CD8-positive, alpha-beta memory T cell (primary cell): Measurements from ENCODE around the gene WDR46. TPM values are rescaled to one million over a fixed set of nuclear protein-coding genes. Genes with fewer than 3 reads are reported as not detected.

Source experiments
- CTCF ChIA-PET: fragments of 350-600 bp; sonication (Branson Sonifier 250); formaldehyde crosslinking; loops from one replicate; lab custom pipeline; 2021; ENCODE audit warnings: antibody characterized with exemption; lab: Charles Lee
- POLR2A ChIA-PET: fragments of 350-600 bp; sonication (Branson Sonifier 250); formaldehyde crosslinking; loops from one replicate; lab custom pipeline; 2021; ENCODE audit warnings: antibody characterized with exemption; lab: Charles Lee
- DNase-seq, 5 donors: peaks; one replicate each; pipeline versions ENCODE4 v3.0.0 to v3.0.0-alpha.2; 2020 to 2022; ENCODE audit warnings: mixed read lengths in 1 of 5
- H3K27ac ChIP-seq: one replicate; pipeline ENCODE4 v1.7.0; 2013; ENCODE audit warnings: low read depth, mild to moderate bottlenecking, low read length, moderate library complexity
- H3K27me3 ChIP-seq: 2 replicates; pipeline ENCODE4 v1.7.0; 2013; ENCODE audit warnings: low read length, mild to moderate bottlenecking; ENCODE audit not compliant: insufficient read depth, poor library complexity, severe bottlenecking
- H3K36me3 ChIP-seq: 2 replicates; pipeline ENCODE4 v1.7.0; 2013; ENCODE audit warnings: mild to moderate bottlenecking, low read length, moderate library complexity; ENCODE audit not compliant: insufficient read depth
- H3K4me1 ChIP-seq: 2 replicates; pipeline ENCODE4 v1.7.0; 2013; ENCODE audit warnings: mild to moderate bottlenecking, low read length, moderate library complexity; ENCODE audit not compliant: insufficient read depth
- H3K4me3 ChIP-seq: 2 replicates; pipeline ENCODE4 v1.7.0; 2013; ENCODE audit warnings: mild to moderate bottlenecking, low read length
- H3K9me3 ChIP-seq: 2 replicates; pipeline ENCODE4 v1.7.0; 2013; ENCODE audit warnings: mild to moderate bottlenecking, low read length
- H3K27ac Mint-ChIP-seq, 8 donors: one replicate each; pipeline ENCODE4 v1.8.0; 2020 to 2021; ENCODE audit warnings: mixed read lengths in 8 of 8, mild to moderate bottlenecking in 6 of 8, inconsistent platforms in 3 of 8, moderate library complexity in 3 of 8
- H3K27me3 Mint-ChIP-seq, 2 donors: one replicate each; pipeline ENCODE4 v1.8.0; 2020 to 2021; ENCODE audit warnings: mixed read lengths in 2 of 2, mild to moderate bottlenecking in 1 of 2, moderate library complexity in 1 of 2
- H3K36me3 Mint-ChIP-seq, 3 donors: one replicate each; pipeline ENCODE4 v1.8.0; 2020 to 2021; ENCODE audit warnings: mixed read lengths in 3 of 3, inconsistent platforms in 1 of 3, mild to moderate bottlenecking in 1 of 3
- H3K4me1 Mint-ChIP-seq, 3 donors: one replicate each; pipeline ENCODE4 v1.8.0; 2020 to 2021; ENCODE audit warnings: mixed read lengths in 3 of 3, inconsistent platforms in 1 of 3, mild to moderate bottlenecking in 1 of 3
- H3K4me3 Mint-ChIP-seq, 7 donors: one replicate each; pipeline ENCODE4 v1.8.0; 2020 to 2021; ENCODE audit warnings: mixed read lengths in 7 of 7, mild to moderate bottlenecking in 6 of 7, moderate library complexity in 4 of 7, inconsistent platforms in 2 of 7
- H3K9me3 Mint-ChIP-seq, 5 donors: one replicate each; pipeline ENCODE4 v1.8.0; 2020 to 2022; ENCODE audit warnings: mixed read lengths in 5 of 5, mild to moderate bottlenecking in 3 of 5, moderate library complexity in 2 of 5, inconsistent platforms in 1 of 5
- polyA plus RNA-seq: library from polyadenylated mRNA; unstranded; fragments of 300-500 nt; fragmentation: Illumina TruSeq; gene quantifications from one replicate; pipeline ENCODE4 v1.2.3, GENCODE V29; 2021
- total RNA-seq, 2 experiments: library from RNA; stranded (reverse); gene quantifications; one replicate each; pipeline ENCODE4 v1.2.3, GENCODE V29; 2021

Gene WDR46, protein sequence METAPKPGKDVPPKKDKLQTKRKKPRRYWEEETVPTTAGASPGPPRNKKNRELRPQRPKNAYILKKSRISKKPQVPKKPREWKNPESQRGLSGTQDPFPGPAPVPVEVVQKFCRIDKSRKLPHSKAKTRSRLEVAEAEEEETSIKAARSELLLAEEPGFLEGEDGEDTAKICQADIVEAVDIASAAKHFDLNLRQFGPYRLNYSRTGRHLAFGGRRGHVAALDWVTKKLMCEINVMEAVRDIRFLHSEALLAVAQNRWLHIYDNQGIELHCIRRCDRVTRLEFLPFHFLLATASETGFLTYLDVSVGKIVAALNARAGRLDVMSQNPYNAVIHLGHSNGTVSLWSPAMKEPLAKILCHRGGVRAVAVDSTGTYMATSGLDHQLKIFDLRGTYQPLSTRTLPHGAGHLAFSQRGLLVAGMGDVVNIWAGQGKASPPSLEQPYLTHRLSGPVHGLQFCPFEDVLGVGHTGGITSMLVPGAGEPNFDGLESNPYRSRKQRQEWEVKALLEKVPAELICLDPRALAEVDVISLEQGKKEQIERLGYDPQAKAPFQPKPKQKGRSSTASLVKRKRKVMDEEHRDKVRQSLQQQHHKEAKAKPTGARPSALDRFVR
- total RNA-seq: 100 to 1,000 TPM; 112 to 117 TPM
- 76.0 TPM for polyA plus RNA-seq

DNA sequence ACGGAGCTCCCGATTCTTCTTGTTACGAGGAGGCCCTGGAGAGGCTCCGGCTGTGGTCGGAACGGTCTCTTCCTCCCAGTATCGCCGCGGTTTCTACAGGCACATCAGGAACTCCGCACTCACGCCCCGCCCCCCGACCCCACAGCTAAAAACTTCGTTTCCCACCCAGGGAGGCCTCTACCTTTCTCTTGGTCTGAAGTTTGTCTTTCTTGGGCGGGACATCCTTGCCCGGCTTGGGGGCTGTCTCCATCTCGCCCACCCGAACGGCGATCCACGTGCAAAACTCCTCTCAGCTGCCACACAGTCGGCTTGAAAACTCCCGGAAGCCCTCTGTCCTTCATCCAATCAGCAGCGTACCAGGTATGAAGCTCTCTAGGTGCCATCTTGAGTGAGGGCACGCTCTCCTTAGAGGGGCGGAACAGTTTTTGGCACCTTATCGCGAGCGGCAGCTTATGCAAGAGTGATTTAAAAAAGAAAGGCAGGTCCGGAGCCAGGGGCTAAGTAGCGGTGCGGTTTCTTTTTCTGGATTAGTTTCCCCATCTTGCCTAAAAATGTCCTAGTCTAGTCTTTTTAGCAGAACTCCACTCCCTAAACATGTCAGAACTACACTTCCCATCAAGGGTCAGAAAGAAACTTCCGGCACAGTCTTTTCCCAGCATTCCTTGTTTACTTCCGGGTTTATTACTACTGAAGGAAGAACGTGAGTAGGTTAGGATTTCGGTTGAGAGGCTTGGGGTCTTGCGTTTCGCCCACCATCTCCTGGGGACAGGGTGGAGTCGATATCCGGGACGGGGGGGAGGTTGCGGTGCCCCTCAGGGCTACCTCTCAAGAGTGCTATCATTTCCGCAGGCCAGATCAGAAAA, at the start of gene WDR46, which contains the start of gene PFDN6:
TSS of gene WDR46 (minus strand) at position 319 of the 863 bp plus-strand sequence. CDS start at position 250, 69 bp downstream.
TSS of gene PFDN6 (plus strand) at position 681 of the 863 bp plus-strand sequence. CDS start 256 bp downstream, outside the sequence.
- peak; percentile 65 to 89 (median 84) for DNase-seq
- Mint-ChIP-seq H3K36me3 (peaks cover 6 to 75% (median 18%) of the 10 kb centered on the region in 3 donors), H3K27ac (peak within 1 kb of the TSS; percentile 79 to 99 (median 96)), H3K4me3 (peak within 1 kb of the TSS; percentile 89 to 99 (median 97)), H3K4me1 (peaks cover 37 to 52% (median 49%) of the 10 kb centered on the region in 3 donors), H3K27me3 (no peaks in the 10 kb centered on the region), H3K9me3 (no peaks in the 10 kb centered on the region)
- peaks cover 42% of the 10 kb centered on the region for H3K36me3 ChIP-seq
- peak within 1 kb of the TSS; percentile 99 for H3K4me3 ChIP-seq
- CTCF ChIA-PET: interaction anchor here (1.0 to 5.3 kb wide), 7 partner anchors 10 to 56 kb away, joined by 4 to 38 read pairs (median 10); partner anchors contain the start of genes B3GALT4, RPS18 and VPS52
- POLR2A ChIA-PET: interaction anchor here (0.6 to 3.6 kb wide), 11 partner anchors 8 to 317 kb away, joined by 3 to 43 read pairs (median 4); partner anchors contain the start of genes B3GALT4, RGL2, RPS18 and VPS52
- no peaks in the 10 kb centered on the region for H3K9me3 ChIP-seq
- no peaks in the 10 kb centered on the region for H3K27me3 ChIP-seq
- H3K4me1 ChIP-seq: peaks cover 24% of the 10 kb centered on the region
- H3K27ac ChIP-seq: peak within 1 kb of the TSS; percentile 83

DNA sequence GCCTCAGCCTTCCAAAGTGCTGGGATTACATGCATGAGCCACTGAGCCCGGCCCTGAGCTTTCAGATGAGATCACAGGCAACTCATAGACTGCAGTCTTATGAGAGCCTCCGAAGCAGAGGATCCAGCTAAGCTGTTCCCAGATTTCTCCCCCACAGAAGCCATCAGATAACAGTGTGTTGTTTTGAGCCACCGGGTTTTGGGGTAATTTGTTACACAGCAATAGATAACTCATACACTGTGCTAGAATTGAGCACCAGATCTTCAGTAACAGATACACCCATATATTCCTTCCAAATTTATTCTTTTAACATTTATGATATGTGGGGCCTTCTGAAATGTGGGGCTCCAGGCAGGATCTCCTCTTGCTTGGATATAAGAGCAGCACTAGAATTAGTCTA, 47.5 kb upstream of the WDR46 start:
- DNase-seq: no peak
- Mint-ChIP-seq H3K27ac (no peak overlapping the region), H3K4me1 (peaks cover 5 to 14% (median 8%) of the 10 kb centered on the region in 3 donors), H3K27me3 (no peaks in the 10 kb centered on the region), H3K9me3 (no peaks in the 10 kb centered on the region), H3K36me3 (no peaks in the 10 kb centered on the region), H3K4me3 (no peak overlapping the region)
- Histone ChIP-seq H3K36me3 (no peaks in the 10 kb centered on the region), H3K27me3 (no peaks in the 10 kb centered on the region), H3K4me3 (no peak overlapping the region), H3K9me3 (no peaks in the 10 kb centered on the region), H3K27ac (no peak overlapping the region), H3K4me1 (no peaks in the 10 kb centered on the region)
- ChIA-PET POLR2A (interaction anchor here (0.6 kb wide), 1 partner anchor 38 kb away, joined by 5 read pairs; no protein-coding TSS in a partner anchor), CTCF (interaction anchor here (1.3 to 3.2 kb wide), 2 partner anchors 8 to 36 kb away, joined by 3 to 9 read pairs; no protein-coding TSS in a partner anchor)

DNA sequence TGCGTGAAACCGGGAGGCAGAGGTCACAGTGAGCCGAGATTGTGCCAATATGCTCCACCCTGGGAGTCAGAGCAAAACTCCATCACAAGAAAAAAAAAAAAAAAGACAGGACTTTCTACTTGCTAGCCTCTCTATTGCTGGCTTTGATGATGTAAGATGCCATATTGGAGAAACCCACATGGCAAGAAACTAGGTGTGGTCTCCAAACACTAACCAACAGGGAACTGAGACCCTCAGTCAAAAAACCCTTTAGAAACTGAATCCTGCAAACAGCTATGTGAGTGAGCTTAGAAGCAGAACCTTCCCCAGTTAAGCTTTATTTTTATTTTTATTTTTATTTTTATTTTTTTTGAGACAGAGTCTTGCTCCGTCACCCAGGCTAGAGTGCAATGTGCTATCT, 46.9 kb upstream of the WDR46 start:
- Histone ChIP-seq H3K9me3 (no peaks in the 10 kb centered on the region), H3K4me3 (no peak overlapping the region), H3K27me3 (no peaks in the 10 kb centered on the region), H3K36me3 (no peaks in the 10 kb centered on the region), H3K4me1 (no peaks in the 10 kb centered on the region), H3K27ac (no peak overlapping the region)
- ChIA-PET CTCF (interaction anchor here (1.3 to 3.2 kb wide), 2 partner anchors 9 to 35 kb away, joined by 3 to 9 read pairs; no protein-coding TSS in a partner anchor), POLR2A (interaction anchor here (0.6 kb wide), 1 partner anchor 38 kb away, joined by 5 read pairs; no protein-coding TSS in a partner anchor)
- no peaks in the 10 kb centered on the region for H3K36me3 Mint-ChIP-seq
- peaks cover 5 to 14% (median 8%) of the 10 kb centered on the region in 3 donors for H3K4me1 Mint-ChIP-seq
- H3K4me3 Mint-ChIP-seq: no peak overlapping the region
- DNase-seq: no peak
- H3K27me3 Mint-ChIP-seq: no peaks in the 10 kb centered on the region
- H3K9me3 Mint-ChIP-seq: no peaks in the 10 kb centered on the region
- H3K27ac Mint-ChIP-seq: no peak overlapping the region

DNA sequence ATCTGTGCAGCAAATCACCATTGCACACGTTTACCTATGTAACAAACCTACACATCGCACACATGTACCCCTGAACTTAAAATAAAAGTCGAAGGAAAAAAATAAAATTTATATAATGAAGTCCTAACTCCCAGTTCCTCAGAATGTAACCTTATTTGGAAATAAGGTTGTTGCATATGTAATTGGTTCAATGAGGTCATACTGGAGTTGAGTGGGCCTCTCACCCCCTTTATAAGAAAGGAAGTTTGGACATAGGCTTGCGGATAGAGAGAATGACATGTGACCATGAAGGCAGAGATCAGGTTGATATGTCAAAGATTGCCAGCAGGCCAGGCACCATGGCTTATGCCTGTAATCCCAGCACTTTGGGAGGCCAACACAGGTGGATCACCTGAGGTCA, 44.6 kb upstream of the WDR46 start:
- H3K27ac ChIP-seq: no peak overlapping the region

DNA sequence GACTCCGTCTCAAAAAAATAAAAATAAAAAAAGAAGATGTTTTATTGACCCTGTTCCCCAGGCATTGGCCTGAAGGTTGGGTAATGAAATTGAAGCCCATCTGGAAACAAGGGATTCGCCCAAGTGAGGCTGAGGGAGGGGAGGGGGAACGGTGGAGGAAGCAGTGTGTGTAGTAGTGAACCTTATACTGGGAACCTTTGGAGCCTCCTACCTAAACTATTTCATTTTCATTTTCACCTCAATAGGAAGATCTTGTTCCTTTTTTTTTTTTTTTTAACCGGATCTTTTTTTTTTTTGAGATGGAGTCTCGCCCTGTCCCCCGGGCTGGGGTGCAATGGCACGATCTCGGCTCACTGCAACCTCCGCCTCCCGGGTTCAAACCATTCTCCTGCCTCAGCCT, 41.7 kb upstream of the WDR46 start:
- H3K27me3 Mint-ChIP-seq: peaks cover 0 to 3% of the 10 kb centered on the region in 2 donors
- ChIA-PET CTCF (no interaction called here), POLR2A (no interaction called here)
- peaks cover 4 to 7% (median 5%) of the 10 kb centered on the region in 3 donors for H3K4me1 Mint-ChIP-seq
- DNase-seq: no peak
- Histone ChIP-seq H3K4me3 (no peak overlapping the region), H3K36me3 (no peaks in the 10 kb centered on the region), H3K27ac (no peak overlapping the region), H3K4me1 (no peaks in the 10 kb centered on the region), H3K9me3 (no peaks in the 10 kb centered on the region), H3K27me3 (no peaks in the 10 kb centered on the region)
- no peak overlapping the region for H3K27ac Mint-ChIP-seq
- H3K9me3 Mint-ChIP-seq: no peaks in the 10 kb centered on the region
- H3K36me3 Mint-ChIP-seq: no peaks in the 10 kb centered on the region
- no peak overlapping the region for H3K4me3 Mint-ChIP-seq

More for the DNA sequence above, 44.6 kb upstream of the WDR46 start:
- Histone ChIP-seq H3K27me3 (no peaks in the 10 kb centered on the region), H3K4me1 (no peaks in the 10 kb centered on the region), H3K9me3 (no peaks in the 10 kb centered on the region), H3K4me3 (no peak overlapping the region), H3K36me3 (no peaks in the 10 kb centered on the region)
- Mint-ChIP-seq H3K36me3 (no peaks in the 10 kb centered on the region), H3K27ac (no peak overlapping the region), H3K4me3 (no peak overlapping the region), H3K27me3 (peaks cover 0 to 3% of the 10 kb centered on the region in 2 donors), H3K4me1 (peaks cover 3 to 7% (median 4%) of the 10 kb centered on the region in 3 donors), H3K9me3 (no peaks in the 10 kb centered on the region)
- no peak for DNase-seq
- CTCF ChIA-PET: no interaction called here
- POLR2A ChIA-PET: no interaction called here

DNA sequence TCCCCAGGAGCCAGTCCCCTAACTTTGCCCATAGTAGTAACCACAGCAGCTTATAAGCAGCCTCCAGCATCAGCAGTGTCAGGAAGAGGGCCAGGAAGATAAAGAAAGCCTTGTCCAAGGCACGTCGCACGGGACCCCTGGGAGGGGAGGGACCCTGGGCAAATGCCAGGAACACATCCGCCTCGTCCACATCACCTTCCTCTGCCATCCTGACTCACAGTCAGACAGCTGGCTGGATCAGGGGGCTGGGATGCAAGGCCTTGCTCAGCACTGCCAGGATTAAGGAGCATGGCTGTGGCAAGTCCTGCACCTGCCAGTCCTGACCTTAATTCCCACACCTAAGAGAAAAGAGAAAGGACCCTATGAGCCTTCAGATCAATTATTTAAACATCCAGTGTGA, 40.0 kb upstream of the WDR46 start:
- no peak overlapping the region for H3K4me3 ChIP-seq
- CTCF ChIA-PET: interaction anchor here (0.9 kb wide), 1 partner anchor 17 kb away, joined by 3 read pairs; no protein-coding TSS in a partner anchor

DNA sequence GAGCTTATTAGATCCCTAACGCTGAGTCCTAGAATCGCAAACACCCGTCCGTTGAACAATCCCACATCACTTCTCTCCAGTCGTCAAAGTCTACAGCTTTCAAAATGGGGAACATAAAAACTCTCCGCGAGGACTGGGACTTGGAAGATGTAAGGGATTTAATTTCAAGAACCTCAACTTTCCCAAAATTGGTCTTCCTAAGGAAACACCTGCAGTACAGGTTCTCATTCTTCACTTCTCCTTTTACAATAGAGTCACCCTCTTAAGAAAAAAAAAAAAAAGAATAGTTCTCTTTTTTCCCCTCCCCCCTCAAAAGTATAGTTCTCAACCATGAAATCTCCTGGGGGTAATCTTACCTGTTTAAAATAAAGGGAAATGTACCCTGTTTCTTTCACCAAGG, 35.1 kb upstream of the WDR46 start:
- Mint-ChIP-seq H3K27ac (peak overlapping the region; percentile 88 to 99 (median 98)), H3K9me3 (no peaks in the 10 kb centered on the region), H3K4me1 (peaks cover 42 to 51% (median 47%) of the 10 kb centered on the region in 3 donors), H3K27me3 (no peaks in the 10 kb centered on the region), H3K36me3 (peaks cover 9 to 40% (median 12%) of the 10 kb centered on the region in 3 donors), H3K4me3 (peak overlapping the region; percentile 91 to 100 (median 100))
- Histone ChIP-seq H3K27ac (no peak overlapping the region), H3K36me3 (peaks cover 26% of the 10 kb centered on the region), H3K4me1 (peaks cover 39% of the 10 kb centered on the region), H3K4me3 (peak overlapping the region; percentile 88), H3K9me3 (no peaks in the 10 kb centered on the region), H3K27me3 (no peaks in the 10 kb centered on the region)
- ChIA-PET POLR2A (interaction anchor here (0.7 kb wide), 1 partner anchor 25 kb away, joined by 6 read pairs; no protein-coding TSS in a partner anchor), CTCF (interaction anchor here (0.7 to 1.7 kb wide), 3 partner anchors 25 to 175 kb away, joined by 3 read pairs; partner anchors contain the start of gene B3GALT4)
- no peak for DNase-seq

More for the DNA sequence above, 40.0 kb upstream of the WDR46 start:
- H3K4me1 ChIP-seq: peaks cover 4% of the 10 kb centered on the region
- peak overlapping the region in 1 of 7 donors; percentile 16 for H3K4me3 Mint-ChIP-seq
- peaks cover 0 to 3% of the 10 kb centered on the region in 2 donors for H3K27me3 Mint-ChIP-seq
- H3K36me3 Mint-ChIP-seq: no peaks in the 10 kb centered on the region
- peak overlapping the region in 1 of 8 donors; percentile 47 for H3K27ac Mint-ChIP-seq
- no peaks in the 10 kb centered on the region for H3K9me3 Mint-ChIP-seq
- no peaks in the 10 kb centered on the region for H3K36me3 ChIP-seq
- peaks cover 3 to 4% (median 4%) of the 10 kb centered on the region in 3 donors for H3K4me1 Mint-ChIP-seq
- no peaks in the 10 kb centered on the region for H3K9me3 ChIP-seq
- DNase-seq: no peak
- H3K27ac ChIP-seq: no peak overlapping the region
- POLR2A ChIA-PET: no interaction called here
- H3K27me3 ChIP-seq: no peaks in the 10 kb centered on the region
